WTC11 (cell line): ENCODE results near the gene AHNAK.

Experiments
- CREM ChIP-seq: sonication (generic); formaldehyde crosslinking; IDR thresholded peaks from 2 replicates; pipeline ENCODE4 v1.8.1; 2022; ENCODE audit warnings: mild to moderate bottlenecking, missing genetic modification reagents, moderate library complexity
- CTCF ChIP-seq: fragments of 200-600 bp; IDR thresholded peaks from 2 replicates; pipeline ENCODE4 v1.8.0; 2022; ENCODE audit warnings: antibody characterized with exemption
- E2F4 ChIP-seq: sonication (generic); formaldehyde crosslinking; IDR thresholded peaks from 2 replicates; pipeline ENCODE4 v1.8.1; 2022; ENCODE audit warnings: low read depth, mild to moderate bottlenecking, moderate library complexity, missing genetic modification reagents, borderline replicate concordance
- GABPB1 ChIP-seq: sonication (generic); formaldehyde crosslinking; IDR thresholded peaks from 2 replicates; pipeline ENCODE4 v1.8.1; 2023; ENCODE audit warnings: mild to moderate bottlenecking, missing genetic modification reagents
- MAX ChIP-seq: sonication (generic); formaldehyde crosslinking; IDR thresholded peaks from 2 replicates; pipeline ENCODE4 v1.8.0; 2022; ENCODE audit warnings: mild to moderate bottlenecking, missing genetic modification reagents
- MYBL2 ChIP-seq: sonication (generic); formaldehyde crosslinking; IDR thresholded peaks from 2 replicates; pipeline ENCODE4 v1.8.1; 2023; ENCODE audit warnings: mild to moderate bottlenecking, moderate library complexity, missing genetic modification reagents
- NR1H2 ChIP-seq: sonication (generic); formaldehyde crosslinking; IDR thresholded peaks from 2 replicates; pipeline ENCODE4 v1.9.0; 2021; ENCODE audit warnings: mild to moderate bottlenecking, moderate library complexity, missing genetic modification reagents
- OVOL2 ChIP-seq: fragments of 250-450 bp; sonication (Bioruptor Pico); IDR thresholded peaks from 2 replicates; pipeline ENCODE4 v1.9.0; 2021; ENCODE audit warnings: mild to moderate bottlenecking, borderline replicate concordance
- TP53 ChIP-seq: sonication (generic); formaldehyde crosslinking; IDR thresholded peaks from 2 replicates; pipeline ENCODE4 v1.8.1; 2023; ENCODE audit warnings: mild to moderate bottlenecking, missing genetic modification reagents
- ZNF671 ChIP-seq: fragments of 250-450 bp; sonication (Bioruptor Pico); IDR thresholded peaks from 2 replicates; pipeline ENCODE4 v1.8.0; 2021; ENCODE audit warnings: mild to moderate bottlenecking
- TF ChIP-seq, protein P1 (sequence below): sonication (generic); formaldehyde crosslinking; IDR thresholded peaks from 2 replicates; pipeline ENCODE4 v1.8.0; 2023; ENCODE audit warnings: missing genetic modification reagents
- TF ChIP-seq, protein P2 (sequence below): sonication (generic); formaldehyde crosslinking; IDR thresholded peaks from 2 replicates; pipeline ENCODE4 v1.8.1; 2023; ENCODE audit warnings: mild to moderate bottlenecking, moderate library complexity, missing genetic modification reagents
- TF ChIP-seq, protein P3 (sequence below): sonication (generic); formaldehyde crosslinking; IDR thresholded peaks from 2 replicates; pipeline ENCODE4 v1.8.1; 2023; ENCODE audit warnings: mild to moderate bottlenecking, missing genetic modification reagents

DNA sequence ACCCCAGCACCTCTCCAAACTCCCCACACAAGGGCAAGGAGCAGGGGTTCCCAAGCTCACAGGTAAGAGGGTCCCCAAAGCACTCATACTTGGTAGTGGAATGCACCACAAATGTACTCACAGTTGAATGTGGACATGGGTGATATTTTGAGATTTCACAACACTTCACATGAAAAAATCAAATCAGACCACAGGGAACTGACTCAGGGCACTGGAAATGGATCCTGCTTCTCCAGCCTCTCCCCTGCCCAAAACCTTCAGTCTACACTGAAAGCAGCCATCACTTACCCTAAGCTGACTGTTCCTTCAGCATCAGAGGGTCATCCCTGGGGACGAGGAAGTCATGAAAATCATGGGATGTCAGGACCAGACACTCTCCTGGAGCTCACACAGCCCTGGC is 87.5 kb downstream of the AHNAK start:
- TF ChIP-seq CTCF (no peak), MAX (CRISPR knock-in tag) (no peak), E2F4 (CRISPR knock-in tag) (no peak), GABPB1 (CRISPR knock-in tag) (no peak), ZNF671 (CRISPR knock-in tag) (no peak), TP53 (CRISPR knock-in tag) (no peak), OVOL2 (CRISPR knock-in tag) (no peak), CREM (CRISPR knock-in tag) (no peak), NR1H2 (CRISPR knock-in tag) (no peak), MYBL2 (CRISPR knock-in tag) (no peak)
- TF ChIP-seq, protein P1, sequence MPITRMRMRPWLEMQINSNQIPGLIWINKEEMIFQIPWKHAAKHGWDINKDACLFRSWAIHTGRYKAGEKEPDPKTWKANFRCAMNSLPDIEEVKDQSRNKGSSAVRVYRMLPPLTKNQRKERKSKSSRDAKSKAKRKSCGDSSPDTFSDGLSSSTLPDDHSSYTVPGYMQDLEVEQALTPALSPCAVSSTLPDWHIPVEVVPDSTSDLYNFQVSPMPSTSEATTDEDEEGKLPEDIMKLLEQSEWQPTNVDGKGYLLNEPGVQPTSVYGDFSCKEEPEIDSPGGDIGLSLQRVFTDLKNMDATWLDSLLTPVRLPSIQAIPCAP (CRISPR knock-in tag), result no peak
- TF ChIP-seq, protein P2, sequence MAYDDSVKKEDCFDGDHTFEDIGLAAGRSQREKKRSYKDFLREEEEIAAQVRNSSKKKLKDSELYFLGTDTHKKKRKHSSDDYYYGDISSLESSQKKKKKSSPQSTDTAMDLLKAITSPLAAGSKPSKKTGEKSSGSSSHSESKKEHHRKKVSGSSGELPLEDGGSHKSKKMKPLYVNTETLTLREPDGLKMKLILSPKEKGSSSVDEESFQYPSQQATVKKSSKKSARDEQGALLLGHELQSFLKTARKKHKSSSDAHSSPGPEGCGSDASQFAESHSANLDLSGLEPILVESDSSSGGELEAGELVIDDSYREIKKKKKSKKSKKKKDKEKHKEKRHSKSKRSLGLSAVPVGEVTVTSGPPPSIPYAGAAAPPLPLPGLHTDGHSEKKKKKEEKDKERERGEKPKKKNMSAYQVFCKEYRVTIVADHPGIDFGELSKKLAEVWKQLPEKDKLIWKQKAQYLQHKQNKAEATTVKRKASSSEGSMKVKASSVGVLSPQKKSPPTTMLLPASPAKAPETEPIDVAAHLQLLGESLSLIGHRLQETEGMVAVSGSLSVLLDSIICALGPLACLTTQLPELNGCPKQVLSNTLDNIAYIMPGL (CRISPR knock-in tag), result no peak
- TF ChIP-seq, protein P3, sequence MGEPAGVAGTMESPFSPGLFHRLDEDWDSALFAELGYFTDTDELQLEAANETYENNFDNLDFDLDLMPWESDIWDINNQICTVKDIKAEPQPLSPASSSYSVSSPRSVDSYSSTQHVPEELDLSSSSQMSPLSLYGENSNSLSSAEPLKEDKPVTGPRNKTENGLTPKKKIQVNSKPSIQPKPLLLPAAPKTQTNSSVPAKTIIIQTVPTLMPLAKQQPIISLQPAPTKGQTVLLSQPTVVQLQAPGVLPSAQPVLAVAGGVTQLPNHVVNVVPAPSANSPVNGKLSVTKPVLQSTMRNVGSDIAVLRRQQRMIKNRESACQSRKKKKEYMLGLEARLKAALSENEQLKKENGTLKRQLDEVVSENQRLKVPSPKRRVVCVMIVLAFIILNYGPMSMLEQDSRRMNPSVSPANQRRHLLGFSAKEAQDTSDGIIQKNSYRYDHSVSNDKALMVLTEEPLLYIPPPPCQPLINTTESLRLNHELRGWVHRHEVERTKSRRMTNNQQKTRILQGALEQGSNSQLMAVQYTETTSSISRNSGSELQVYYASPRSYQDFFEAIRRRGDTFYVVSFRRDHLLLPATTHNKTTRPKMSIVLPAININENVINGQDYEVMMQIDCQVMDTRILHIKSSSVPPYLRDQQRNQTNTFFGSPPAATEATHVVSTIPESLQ (CRISPR knock-in tag), result no peak
